Esophagus muscularis mucosa (tissue), 3 donors: ENCODE data around the gene CCDC40.

ENCODE experiments used
- POLR2AphosphoS5 ChIP-seq, 2 donors: sonication (generic); formaldehyde crosslinking; IDR thresholded peaks; one replicate each; pipeline ENCODE4 v1.6.1; 2017; ENCODE audit warnings: antibody characterized with exemption in 2 of 2
- TF ChIP-seq, protein P1 (sequence below), 3 experiments: fragments of 200-600 bp in 2 of 3; fragments of 450-650 bp in 1 of 3; sonication (generic) in 2 of 3; IDR thresholded peaks; one replicate each; pipeline ENCODE4 v1.5.1; 2017 to 2019; ENCODE audit warnings: antibody characterized with exemption in 3 of 3, mild to moderate bottlenecking in 2 of 3, moderate library complexity in 1 of 3

DNA sequence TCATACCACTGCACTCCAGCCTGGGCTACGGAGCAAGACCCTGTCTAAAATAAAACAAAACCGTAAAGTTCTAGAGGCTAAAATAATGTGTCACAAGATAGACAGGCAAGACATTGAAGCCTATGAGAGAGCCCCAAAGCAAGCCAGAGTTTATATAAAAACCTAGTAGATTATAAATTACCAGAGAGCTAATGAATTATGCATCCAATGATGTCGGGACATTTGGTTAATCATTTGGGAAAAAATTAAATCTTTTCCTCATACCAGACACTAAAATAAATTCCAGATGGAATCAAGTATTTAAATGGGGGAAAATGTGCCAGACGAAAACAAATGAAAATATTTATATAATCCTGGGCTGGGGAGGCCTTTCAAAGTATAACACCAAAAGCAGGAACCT is 24.2 kb downstream of the CCDC40 start:
- TF ChIP-seq, protein P1, sequence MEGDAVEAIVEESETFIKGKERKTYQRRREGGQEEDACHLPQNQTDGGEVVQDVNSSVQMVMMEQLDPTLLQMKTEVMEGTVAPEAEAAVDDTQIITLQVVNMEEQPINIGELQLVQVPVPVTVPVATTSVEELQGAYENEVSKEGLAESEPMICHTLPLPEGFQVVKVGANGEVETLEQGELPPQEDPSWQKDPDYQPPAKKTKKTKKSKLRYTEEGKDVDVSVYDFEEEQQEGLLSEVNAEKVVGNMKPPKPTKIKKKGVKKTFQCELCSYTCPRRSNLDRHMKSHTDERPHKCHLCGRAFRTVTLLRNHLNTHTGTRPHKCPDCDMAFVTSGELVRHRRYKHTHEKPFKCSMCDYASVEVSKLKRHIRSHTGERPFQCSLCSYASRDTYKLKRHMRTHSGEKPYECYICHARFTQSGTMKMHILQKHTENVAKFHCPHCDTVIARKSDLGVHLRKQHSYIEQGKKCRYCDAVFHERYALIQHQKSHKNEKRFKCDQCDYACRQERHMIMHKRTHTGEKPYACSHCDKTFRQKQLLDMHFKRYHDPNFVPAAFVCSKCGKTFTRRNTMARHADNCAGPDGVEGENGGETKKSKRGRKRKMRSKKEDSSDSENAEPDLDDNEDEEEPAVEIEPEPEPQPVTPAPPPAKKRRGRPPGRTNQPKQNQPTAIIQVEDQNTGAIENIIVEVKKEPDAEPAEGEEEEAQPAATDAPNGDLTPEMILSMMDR (IDR thresholded peaks at IDR 0.05) = no peak
- TF ChIP-seq POLR2AphosphoS5 (IDR thresholded peaks at IDR 0.05) = no peak
